ENCODE results near the gene TMEM121B.

TMEM121B gene

GRCh38 chr22:17117400-17117799 is 3.8 kb downstream of the TMEM121B start:
- Histone ChIP-seq H3K4me1 (ENCODE audit: insufficient read depth, low read length) (peaks cover 10% of the 10 kb centered on the region; the same call in 1 of the 2 replicates), H3K27ac (ENCODE audit: low read length) (no peak overlapping the region), H3K27me3 (ENCODE audit: insufficient read depth, low read length) (peaks cover 17% of the 10 kb centered on the region), H3K36me3 (ENCODE audit: insufficient read depth, low read depth, low read length) (no peaks in the 10 kb centered on the region), H3K4me3 (ENCODE audit: low read length) (no peak overlapping the region), H3K9ac (ENCODE audit: low read depth, low read length) (no peak overlapping the region), H3K9me3 (ENCODE audit: insufficient read depth, low read depth, low read length) (no peaks in the 10 kb centered on the region)

GRCh38 chr22:17116572-17117330 is 4.4 kb downstream of the TMEM121B start:
- Histone ChIP-seq H3K9me3 (ENCODE audit: insufficient read depth, low read depth, low read length) (no peaks in the 10 kb centered on the region), H3K4me1 (ENCODE audit: insufficient read depth, low read length) (peaks cover 4% of the 10 kb centered on the region; the same call in 1 of the 2 replicates), H3K27me3 (ENCODE audit: insufficient read depth, low read length) (peaks cover 10% of the 10 kb centered on the region; the same call in 1 of the 2 replicates), H3K27ac (ENCODE audit: low read length) (no peak overlapping the region), H3K4me3 (ENCODE audit: low read length) (no peak overlapping the region), H3K36me3 (ENCODE audit: insufficient read depth, low read depth, low read length) (no peaks in the 10 kb centered on the region), H3K9ac (ENCODE audit: low read depth, low read length) (no peak overlapping the region)

- Histone ChIP-seq H3K9me3 (ENCODE audit: insufficient read depth, low read depth, low read length) (no peaks in the 10 kb centered on the region), H3K27me3 (ENCODE audit: insufficient read depth, low read length) (peaks cover 10% of the 10 kb centered on the region; the same call in 1 of the 2 replicates), H3K9ac (ENCODE audit: low read depth, low read length) (no peak overlapping the region), H3K4me3 (ENCODE audit: low read length) (no peak overlapping the region), H3K36me3 (ENCODE audit: insufficient read depth, low read depth, low read length) (no peaks in the 10 kb centered on the region), H3K27ac (ENCODE audit: low read length) (no peak overlapping the region), H3K4me1 (ENCODE audit: insufficient read depth, low read length) (peaks cover 4% of the 10 kb centered on the region; the same call in 1 of the 2 replicates)
Observed at GRCh38 chr22:17115945-17116565, 5.1 kb downstream of the TMEM121B start.

GRCh38 chr22:17115236-17115635 is 5.9 kb downstream of the TMEM121B start:
- H3K4me1 ChIP-seq (ENCODE audit: insufficient read depth, low read length) = peaks cover 4% of the 10 kb centered on the region; the same call in 1 of the 2 replicates
- H3K4me3 ChIP-seq (ENCODE audit: low read length) = no peak overlapping the region
- H3K27me3 ChIP-seq (ENCODE audit: insufficient read depth, low read length) = peaks cover 10% of the 10 kb centered on the region; the same call in 1 of the 2 replicates
- H3K36me3 ChIP-seq (ENCODE audit: insufficient read depth, low read depth, low read length) = no peaks in the 10 kb centered on the region
- H3K27ac ChIP-seq (ENCODE audit: low read length) = no peak overlapping the region
- no peak overlapping the region for H3K9ac ChIP-seq (ENCODE audit: low read depth, low read length)
- H3K9me3 ChIP-seq (ENCODE audit: insufficient read depth, low read depth, low read length) = no peaks in the 10 kb centered on the region

- no peaks in the 10 kb centered on the region for H3K9me3 ChIP-seq (ENCODE audit: insufficient read depth, low read depth, low read length)
- no peak overlapping the region for H3K27ac ChIP-seq (ENCODE audit: low read length)
- no peak overlapping the region for H3K9ac ChIP-seq (ENCODE audit: low read depth, low read length)
- no peak overlapping the region for H3K4me3 ChIP-seq (ENCODE audit: low read length)
- H3K27me3 ChIP-seq (ENCODE audit: insufficient read depth, low read length) = peaks cover 9% of the 10 kb centered on the region; the same call in 1 of the 2 replicates
- no peaks in the 10 kb centered on the region for H3K36me3 ChIP-seq (ENCODE audit: insufficient read depth, low read depth, low read length)
- peaks cover 4% of the 10 kb centered on the region; the same call in 1 of the 2 replicates for H3K4me1 ChIP-seq (ENCODE audit: insufficient read depth, low read length)
Observed at GRCh38 chr22:17114898-17115235, 6.3 kb downstream of the TMEM121B start.

GRCh38 chr22:17114173-17114897 is 6.8 kb downstream of the TMEM121B start:
- Histone ChIP-seq H3K36me3 (ENCODE audit: insufficient read depth, low read depth, low read length) (no peaks in the 10 kb centered on the region), H3K4me3 (ENCODE audit: low read length) (no peak overlapping the region), H3K4me1 (ENCODE audit: insufficient read depth, low read length) (peaks cover 4% of the 10 kb centered on the region; the same call in 1 of the 2 replicates), H3K27ac (ENCODE audit: low read length) (no peak overlapping the region), H3K9ac (ENCODE audit: low read depth, low read length) (no peak overlapping the region; the same call in 1 of the 2 replicates), H3K27me3 (ENCODE audit: insufficient read depth, low read length) (peaks cover 3% of the 10 kb centered on the region; the same call in 1 of the 2 replicates), H3K9me3 (ENCODE audit: insufficient read depth, low read depth, low read length) (no peaks in the 10 kb centered on the region)

- H3K36me3 ChIP-seq (ENCODE audit: insufficient read depth, low read depth, low read length) = no peaks in the 10 kb centered on the region
- no peaks in the 10 kb centered on the region for H3K27me3 ChIP-seq (ENCODE audit: insufficient read depth, low read length)
- H3K27ac ChIP-seq (ENCODE audit: low read length) = no peak overlapping the region
- H3K9ac ChIP-seq (ENCODE audit: low read depth, low read length) = no peak overlapping the region
- H3K4me3 ChIP-seq (ENCODE audit: low read length) = no peak overlapping the region
- H3K9me3 ChIP-seq (ENCODE audit: insufficient read depth, low read depth, low read length) = no peaks in the 10 kb centered on the region
- H3K4me1 ChIP-seq (ENCODE audit: insufficient read depth, low read length) = peaks cover 4% of the 10 kb centered on the region; the same call in 1 of the 2 replicates
Observed at GRCh38 chr22:17113600-17113999, 7.6 kb downstream of the TMEM121B start.

- Histone ChIP-seq H3K27me3 (ENCODE audit: insufficient read depth, low read length) (no peaks in the 10 kb centered on the region), H3K4me3 (ENCODE audit: low read length) (no peak overlapping the region), H3K4me1 (ENCODE audit: insufficient read depth, low read length) (peaks cover 4% of the 10 kb centered on the region; the same call in 1 of the 2 replicates), H3K9ac (ENCODE audit: low read depth, low read length) (no peak overlapping the region), H3K27ac (ENCODE audit: low read length) (no peak overlapping the region), H3K9me3 (ENCODE audit: insufficient read depth, low read depth, low read length) (no peaks in the 10 kb centered on the region), H3K36me3 (ENCODE audit: insufficient read depth, low read depth, low read length) (no peaks in the 10 kb centered on the region)
Observed at GRCh38 chr22:17112491-17113042, 8.6 kb downstream of the TMEM121B start.

- no peaks in the 10 kb centered on the region for H3K9me3 ChIP-seq (ENCODE audit: insufficient read depth, low read depth, low read length)
- H3K4me3 ChIP-seq (ENCODE audit: low read length) = no peak overlapping the region
- H3K36me3 ChIP-seq (ENCODE audit: insufficient read depth, low read depth, low read length) = no peaks in the 10 kb centered on the region
- no peak overlapping the region for H3K27ac ChIP-seq (ENCODE audit: low read length)
- H3K9ac ChIP-seq (ENCODE audit: low read depth, low read length) = no peak overlapping the region
- no peaks in the 10 kb centered on the region for H3K4me1 ChIP-seq (ENCODE audit: insufficient read depth, low read length)
- H3K27me3 ChIP-seq (ENCODE audit: insufficient read depth, low read length) = no peaks in the 10 kb centered on the region
Observed at GRCh38 chr22:17110791-17111550, 10.2 kb downstream of the TMEM121B start.

- no peak overlapping the region for H3K4me3 ChIP-seq (ENCODE audit: low read length)
- no peaks in the 10 kb centered on the region for H3K9me3 ChIP-seq (ENCODE audit: insufficient read depth, low read depth, low read length)
- H3K27ac ChIP-seq (ENCODE audit: low read length) = no peak overlapping the region
- no peaks in the 10 kb centered on the region for H3K36me3 ChIP-seq (ENCODE audit: insufficient read depth, low read depth, low read length)
- no peak overlapping the region for H3K9ac ChIP-seq (ENCODE audit: low read depth, low read length)
- H3K4me1 ChIP-seq (ENCODE audit: insufficient read depth, low read length) = no peaks in the 10 kb centered on the region
- no peaks in the 10 kb centered on the region for H3K27me3 ChIP-seq (ENCODE audit: insufficient read depth, low read length)
Observed at GRCh38 chr22:17109976-17110375, 11.2 kb downstream of the TMEM121B start.
